Naive thymus-derived CD4-positive, alpha-beta T cell (primary cell): ENCODE measurements around the gene FUCA2. TPM values are rescaled to one million over a fixed set of nuclear protein-coding genes. Genes with fewer than 3 reads are reported as not detected.
A peak's percentile ranks its signal among the peaks of the same experiment; 100 is the strongest.

ENCODE experiments used
- ATAC-seq: fragments of 150-1000 bp; cut with Tn5 transposase; 2 replicates; pipeline ENCODE4 v1.10.0; 2021; ENCODE audit warnings: mild to moderate bottlenecking, moderate library complexity
- CTCF ChIA-PET: fragments of 350-600 bp; sonication (Branson Sonifier 250); formaldehyde crosslinking; loops from one replicate; lab custom pipeline; 2021; ENCODE audit warnings: antibody characterized with exemption; lab: Charles Lee
- POLR2A ChIA-PET: fragments of 350-600 bp; sonication (Branson Sonifier 250); formaldehyde crosslinking; loops from one replicate; lab custom pipeline; 2021; ENCODE audit warnings: antibody characterized with exemption, inconsistent platforms; lab: Charles Lee
- DNase-seq, 9 donors: peaks; one replicate each; pipeline versions ENCODE4 v3.0.0 to v3.0.0-alpha.2; 2020 to 2022; ENCODE audit warnings: mixed read lengths in 1 of 9
- H3K27ac ChIP-seq: one replicate; pipeline ENCODE4 v1.7.0; 2013; ENCODE audit warnings: mild to moderate bottlenecking, low read depth, low read length, moderate library complexity
- H3K27me3 ChIP-seq, 2 donors: one replicate each; pipeline ENCODE4 v1.7.0; 2013; ENCODE audit warnings: low read length in 2 of 2, mild to moderate bottlenecking in 2 of 2, moderate library complexity in 2 of 2; ENCODE audit not compliant: control insufficient read depth in 2 of 2, insufficient read depth in 2 of 2
- H3K36me3 ChIP-seq, 3 experiments: 1 replicate in 2 of 3; 2 replicates in 1 of 3; pipeline ENCODE4 v1.7.0; 2013; ENCODE audit warnings: low read length in 3 of 3, mild to moderate bottlenecking in 3 of 3, moderate library complexity in 1 of 3; ENCODE audit not compliant: insufficient read depth in 3 of 3, control insufficient read depth in 2 of 3
- H3K4me1 ChIP-seq, 2 donors: one replicate each; pipeline ENCODE4 v1.7.0; 2013; ENCODE audit warnings: low read length in 2 of 2, mild to moderate bottlenecking in 2 of 2, moderate library complexity in 1 of 2; ENCODE audit not compliant: control insufficient read depth in 2 of 2, insufficient read depth in 2 of 2
- H3K4me3 ChIP-seq: 2 replicates; pipeline ENCODE4 v1.7.0; 2013; ENCODE audit warnings: mild to moderate bottlenecking, low read length
- H3K9me3 ChIP-seq, 3 experiments: 1 replicate in 2 of 3; 2 replicates in 1 of 3; pipeline ENCODE4 v1.7.0; 2013; ENCODE audit warnings: low read length in 3 of 3; ENCODE audit not compliant: control insufficient read depth in 2 of 3
- H3K27ac Mint-ChIP-seq, 9 donors: one replicate each; pipeline ENCODE4 v1.8.0; 2020 to 2022; ENCODE audit warnings: mixed read lengths in 9 of 9, mild to moderate bottlenecking in 8 of 9, moderate library complexity in 5 of 9, inconsistent platforms in 2 of 9
- H3K27me3 Mint-ChIP-seq, 5 donors: one replicate each; pipeline ENCODE4 v1.8.0; 2021 to 2022; ENCODE audit warnings: mixed read lengths in 5 of 5, mild to moderate bottlenecking in 1 of 5
- H3K36me3 Mint-ChIP-seq, 5 donors: one replicate each; pipeline ENCODE4 v1.8.0; 2020 to 2022; ENCODE audit warnings: mixed read lengths in 5 of 5, mild to moderate bottlenecking in 3 of 5, inconsistent platforms in 1 of 5
- H3K4me1 Mint-ChIP-seq, 7 donors: one replicate each; pipeline ENCODE4 v1.8.0; 2020 to 2022; ENCODE audit warnings: mixed read lengths in 7 of 7, mild to moderate bottlenecking in 3 of 7, inconsistent platforms in 1 of 7
- H3K4me3 Mint-ChIP-seq, 10 donors: one replicate each; pipeline ENCODE4 v1.8.0; 2020 to 2022; ENCODE audit warnings: mild to moderate bottlenecking in 10 of 10, mixed read lengths in 10 of 10, moderate library complexity in 6 of 10, inconsistent platforms in 2 of 10
- H3K9me3 Mint-ChIP-seq, 11 donors: one replicate each; pipeline ENCODE4 v1.8.0; 2020 to 2022; ENCODE audit warnings: mixed read lengths in 11 of 11, mild to moderate bottlenecking in 4 of 11, inconsistent platforms in 1 of 11, moderate library complexity in 1 of 11
- intact Hi-C, 2 donors: fragments of 100-400 bp; cut with micrococcal nuclease; formaldehyde crosslinking; loops; one replicate each; pipeline ENCODE4 v1.15.1; 2023
- polyA plus RNA-seq, 2 donors: library from polyadenylated mRNA; unstranded; fragments of 300-500 nt; fragmentation: Illumina TruSeq; gene quantifications; one replicate each; pipeline ENCODE4 v1.2.3, GENCODE V29; 2021
- total RNA-seq, 6 experiments: library from RNA in 5 of 6; stranded (reverse) in 5 of 6; gene quantifications; 1 replicate in 5 of 6; 2 replicates in 1 of 6; pipeline ENCODE4 v1.2.3 and lab custom pipeline; 2021 to 2026

FUCA2 gene
- total and polyA plus RNA-seq, 7 experiments from 2014 or later, result 4.4 to 14.9 (median 5.6) TPM

GRCh38 chr6:143501851-143502250 is 9.7 kb downstream of the FUCA2 start:
- Mint-ChIP-seq H3K4me1 (peaks cover 17 to 25% (median 18%) of the 10 kb centered on the region in 7 donors), H3K36me3 (peaks cover 5 to 30% (median 18%) of the 10 kb centered on the region in 5 donors), H3K27ac (no peak overlapping the region), H3K9me3 (peaks cover 0 to 5% (median 0%) of the 10 kb centered on the region in 11 donors), H3K27me3 (no peaks in the 10 kb centered on the region), H3K4me3 (no peak overlapping the region)
- Histone ChIP-seq H3K4me1 (peaks cover 0 to 8% of the 10 kb centered on the region in 2 donors), H3K9me3 (no peaks in the 10 kb centered on the region), H3K4me3 (no peak overlapping the region), H3K27me3 (no peaks in the 10 kb centered on the region), H3K27ac (no peak overlapping the region), H3K36me3 (no peaks in the 10 kb centered on the region)
- POLR2A ChIA-PET, result interaction anchor here (1.0 kb wide), 1 partner anchor 12 kb away, joined by 4 read pairs; no protein-coding TSS in a partner anchor
- CTCF ChIA-PET, result interaction anchor here (0.5 to 2.1 kb wide), 2 partner anchors 581 to 1027 kb away, joined by 3 to 7 read pairs; no protein-coding TSS in a partner anchor
- DNase-seq (no peak), ATAC-seq (no peak)
- intact Hi-C loops, result loop anchor here in 1 of 2 donors (2.0 to 5.0 kb wide), 2 partner anchors 810 to 1027 kb away; no protein-coding TSS in a partner anchor

GRCh38 chr6:143498428-143498827 is 13.1 kb downstream of the FUCA2 start:
- Histone ChIP-seq H3K27ac (no peak overlapping the region), H3K4me3 (no peak overlapping the region), H3K9me3 (no peaks in the 10 kb centered on the region), H3K36me3 (no peaks in the 10 kb centered on the region), H3K4me1 (peaks cover 0 to 8% of the 10 kb centered on the region in 2 donors), H3K27me3 (no peaks in the 10 kb centered on the region)
- POLR2A ChIA-PET, result interaction anchor here (0.6 to 1.0 kb wide), 2 partner anchors 9 to 13 kb away, joined by 4 read pairs; no protein-coding TSS in a partner anchor
- peak in 5 of 9 donors; percentile 33 to 47 (median 37) for DNase-seq
- ATAC-seq, result peak; percentile 54
- Mint-ChIP-seq H3K27me3 (no peaks in the 10 kb centered on the region), H3K4me1 (peaks cover 14 to 25% (median 17%) of the 10 kb centered on the region in 7 donors), H3K27ac (peak overlapping the region in 8 of 9 donors; percentile 6 to 63 (median 55)), H3K9me3 (peaks cover 0 to 5% (median 0%) of the 10 kb centered on the region in 11 donors), H3K4me3 (peak overlapping the region in 7 of 10 donors; percentile 14 to 61 (median 27)), H3K36me3 (peaks cover 0 to 27% (median 12%) of the 10 kb centered on the region in 5 donors)
- CTCF ChIA-PET, result interaction anchor here (0.6 to 1.1 kb wide), 2 partner anchors 174 to 1266 kb away, joined by 3 to 4 read pairs; no protein-coding TSS in a partner anchor
- intact Hi-C loops, result no loop called here

GRCh38 chr6:143496974-143497373 is 14.5 kb downstream of the FUCA2 start:
- Histone ChIP-seq H3K27ac (no peak overlapping the region), H3K4me3 (no peak overlapping the region), H3K4me1 (peaks cover 0 to 8% of the 10 kb centered on the region in 2 donors), H3K9me3 (no peaks in the 10 kb centered on the region), H3K27me3 (no peaks in the 10 kb centered on the region), H3K36me3 (no peaks in the 10 kb centered on the region)
- intact Hi-C loops, result no loop called here
- Mint-ChIP-seq H3K27me3 (no peaks in the 10 kb centered on the region), H3K36me3 (peaks cover 0 to 25% (median 14%) of the 10 kb centered on the region in 5 donors), H3K9me3 (peaks cover 0 to 5% (median 0%) of the 10 kb centered on the region in 11 donors), H3K4me1 (peaks cover 14 to 25% (median 17%) of the 10 kb centered on the region in 7 donors), H3K27ac (no peak overlapping the region), H3K4me3 (no peak overlapping the region)
- ATAC-seq (no peak), DNase-seq (no peak)
- ChIA-PET CTCF (interaction anchor here (0.6 kb wide), 1 partner anchor 1082 kb away, joined by 3 read pairs; no protein-coding TSS in a partner anchor), POLR2A (no interaction called here)

- no peak overlapping the region for H3K4me3 ChIP-seq
- intact Hi-C loops, result no loop called here
- peaks cover 0 to 6% (median 0%) of the 10 kb centered on the region in 7 donors for H3K4me1 Mint-ChIP-seq
- no peaks in the 10 kb centered on the region for H3K36me3 ChIP-seq
- ATAC-seq (no peak), DNase-seq (no peak)
- POLR2A ChIA-PET, result no interaction called here
- H3K27ac Mint-ChIP-seq, result peak overlapping the region in 1 of 9 donors; percentile 18
- no peak overlapping the region for H3K27ac ChIP-seq
- no peaks in the 10 kb centered on the region for H3K9me3 ChIP-seq
- peaks cover 0 to 1% (median 0%) of the 10 kb centered on the region in 11 donors for H3K9me3 Mint-ChIP-seq
- H3K27me3 ChIP-seq, result no peaks in the 10 kb centered on the region
- peaks cover 0 to 15% (median 2%) of the 10 kb centered on the region in 5 donors for H3K36me3 Mint-ChIP-seq
- CTCF ChIA-PET, result no interaction called here
- H3K4me3 Mint-ChIP-seq, result no peak overlapping the region
- H3K27me3 Mint-ChIP-seq, result no peaks in the 10 kb centered on the region
- H3K4me1 ChIP-seq, result no peaks in the 10 kb centered on the region
Observed at GRCh38 chr6:143490775-143491174, 20.7 kb downstream of the FUCA2 start.

GRCh38 chr6:143490244-143490643 is 21.3 kb downstream of the FUCA2 start:
- Mint-ChIP-seq H3K27me3 (no peaks in the 10 kb centered on the region), H3K36me3 (peaks cover 0 to 15% (median 1%) of the 10 kb centered on the region in 5 donors), H3K4me1 (peaks cover 0 to 6% (median 0%) of the 10 kb centered on the region in 7 donors), H3K9me3 (peaks cover 0 to 1% (median 0%) of the 10 kb centered on the region in 11 donors), H3K27ac (no peak overlapping the region), H3K4me3 (no peak overlapping the region)
- no peak overlapping the region for H3K4me3 ChIP-seq
- no peaks in the 10 kb centered on the region for H3K27me3 ChIP-seq
- ATAC-seq (no peak), DNase-seq (no peak)
- intact Hi-C loops, result no loop called here
- no peaks in the 10 kb centered on the region for H3K36me3 ChIP-seq
- CTCF ChIA-PET, result no interaction called here
- POLR2A ChIA-PET, result interaction anchor here (0.9 kb wide), 1 partner anchor 8 kb away, joined by 4 read pairs; no protein-coding TSS in a partner anchor
- no peak overlapping the region for H3K27ac ChIP-seq
- no peaks in the 10 kb centered on the region for H3K9me3 ChIP-seq
- H3K4me1 ChIP-seq, result no peaks in the 10 kb centered on the region

- no peak for DNase-seq
- no peaks in the 10 kb centered on the region for H3K9me3 ChIP-seq
- ChIA-PET POLR2A (no interaction called here), CTCF (interaction anchor here (0.6 kb wide), 1 partner anchor 922 kb away, joined by 3 read pairs; no protein-coding TSS in a partner anchor)
- no peak overlapping the region for H3K4me3 ChIP-seq
- no peaks in the 10 kb centered on the region for H3K27me3 Mint-ChIP-seq
- intact Hi-C loops, result no loop called here
- H3K27ac ChIP-seq, result no peak overlapping the region
- H3K36me3 Mint-ChIP-seq, result peaks cover 0 to 14% (median 6%) of the 10 kb centered on the region in 5 donors
- no peaks in the 10 kb centered on the region for H3K4me1 ChIP-seq
- no peak overlapping the region for H3K4me3 Mint-ChIP-seq
- peak overlapping the region in 1 of 9 donors; percentile 24 for H3K27ac Mint-ChIP-seq
- no peaks in the 10 kb centered on the region for H3K9me3 Mint-ChIP-seq
- no peak for ATAC-seq
- H3K27me3 ChIP-seq, result no peaks in the 10 kb centered on the region
- peaks cover 0 to 6% (median 0%) of the 10 kb centered on the region in 7 donors for H3K4me1 Mint-ChIP-seq
- H3K36me3 ChIP-seq, result peaks cover 0 to 4% (median 0%) of the 10 kb centered on the region in 3 experiments
Observed at GRCh38 chr6:143486752-143487151, 24.8 kb downstream of the FUCA2 start.
